Parathyroid adenoma (tissue), 2 donors: ENCODE measurements around the gene NISCH.

Source experiments
- H2AFZ ChIP-seq: fragments of 300-600 bp; sonication (generic); one replicate; pipeline ENCODE4 v1.7.0; 2017; ENCODE audit warnings: antibody characterized with exemption, mild to moderate bottlenecking
- H3K27ac ChIP-seq: fragments of 300-600 bp; sonication (generic); one replicate; pipeline ENCODE4 v1.7.0; 2017
- H3K27me3 ChIP-seq: fragments of 300-600 bp; sonication (generic); one replicate; pipeline ENCODE4 v1.7.0; 2017; ENCODE audit warnings: low read length; ENCODE audit not compliant: control insufficient read depth, insufficient read depth
- H3K36me3 ChIP-seq: fragments of 300-600 bp; sonication (generic); one replicate; pipeline ENCODE4 v1.7.0; 2017; ENCODE audit warnings: low read length; ENCODE audit not compliant: control insufficient read depth, insufficient read depth
- H3K4me1 ChIP-seq: fragments of 300-600 bp; sonication (generic); one replicate; pipeline ENCODE4 v1.7.0; 2017; ENCODE audit warnings: control low read depth
- H3K4me2 ChIP-seq: fragments of 300-600 bp; sonication (generic); one replicate; pipeline ENCODE4 v1.7.0; 2017; ENCODE audit warnings: low read length
- H3K4me3 ChIP-seq: fragments of 300-600 bp; sonication (generic); one replicate; pipeline ENCODE4 v1.7.0; 2017; ENCODE audit warnings: low read depth, low read length
- H3K79me2 ChIP-seq: fragments of 300-600 bp; sonication (generic); one replicate; pipeline ENCODE4 v1.7.0; 2017; ENCODE audit warnings: control low read depth
- H3K9ac ChIP-seq: fragments of 300-600 bp; sonication (generic); one replicate; pipeline ENCODE4 v1.7.0; 2017; ENCODE audit warnings: mild to moderate bottlenecking
- H3K9me3 ChIP-seq: fragments of 300-600 bp; sonication (generic); one replicate; pipeline ENCODE4 v1.7.0; 2017; ENCODE audit warnings: low read length; ENCODE audit not compliant: control insufficient read depth
- TF ChIP-seq, protein P1 (sequence below): fragments of 300-600 bp; sonication (generic); IDR thresholded peaks from one replicate; pipeline ENCODE4 v1.7.0; 2017; ENCODE audit warnings: antibody characterized with exemption, mild to moderate bottlenecking
- donor health status: primary hyperparathyroidism.

NISCH gene

GRCh38 chr3:52490939-52491526 is 35.6 kb downstream of the NISCH start:
- TF ChIP-seq, protein P1, sequence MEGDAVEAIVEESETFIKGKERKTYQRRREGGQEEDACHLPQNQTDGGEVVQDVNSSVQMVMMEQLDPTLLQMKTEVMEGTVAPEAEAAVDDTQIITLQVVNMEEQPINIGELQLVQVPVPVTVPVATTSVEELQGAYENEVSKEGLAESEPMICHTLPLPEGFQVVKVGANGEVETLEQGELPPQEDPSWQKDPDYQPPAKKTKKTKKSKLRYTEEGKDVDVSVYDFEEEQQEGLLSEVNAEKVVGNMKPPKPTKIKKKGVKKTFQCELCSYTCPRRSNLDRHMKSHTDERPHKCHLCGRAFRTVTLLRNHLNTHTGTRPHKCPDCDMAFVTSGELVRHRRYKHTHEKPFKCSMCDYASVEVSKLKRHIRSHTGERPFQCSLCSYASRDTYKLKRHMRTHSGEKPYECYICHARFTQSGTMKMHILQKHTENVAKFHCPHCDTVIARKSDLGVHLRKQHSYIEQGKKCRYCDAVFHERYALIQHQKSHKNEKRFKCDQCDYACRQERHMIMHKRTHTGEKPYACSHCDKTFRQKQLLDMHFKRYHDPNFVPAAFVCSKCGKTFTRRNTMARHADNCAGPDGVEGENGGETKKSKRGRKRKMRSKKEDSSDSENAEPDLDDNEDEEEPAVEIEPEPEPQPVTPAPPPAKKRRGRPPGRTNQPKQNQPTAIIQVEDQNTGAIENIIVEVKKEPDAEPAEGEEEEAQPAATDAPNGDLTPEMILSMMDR, result no peak
- no peaks in the 10 kb centered on the region for H3K9me3 ChIP-seq
- H3K4me2 ChIP-seq, result peak overlapping the region; percentile 51
- H3K9ac ChIP-seq, result no peak overlapping the region
- no peaks in the 10 kb centered on the region for H3K79me2 ChIP-seq
- H3K4me3 ChIP-seq, result no peak overlapping the region
- H3K27ac ChIP-seq, result peak overlapping the region; percentile 66
- no peaks in the 10 kb centered on the region for H3K27me3 ChIP-seq
- H3K36me3 ChIP-seq, result no peaks in the 10 kb centered on the region
- H3K4me1 ChIP-seq, result peaks cover 10% of the 10 kb centered on the region
- no peak overlapping the region for H2AFZ ChIP-seq

GRCh38 chr3:52492059-52492458 is 36.7 kb downstream of the NISCH start:
- Histone ChIP-seq H3K27me3 (no peaks in the 10 kb centered on the region), H3K79me2 (no peaks in the 10 kb centered on the region), H3K9ac (no peak overlapping the region), H3K27ac (no peak overlapping the region), H3K4me3 (no peak overlapping the region), H2AFZ (no peak overlapping the region), H3K4me1 (peaks cover 10% of the 10 kb centered on the region), H3K36me3 (no peaks in the 10 kb centered on the region), H3K9me3 (no peaks in the 10 kb centered on the region), H3K4me2 (no peak overlapping the region)
- TF ChIP-seq, protein P1, result no peak

- no peaks in the 10 kb centered on the region for H3K27me3 ChIP-seq
- H3K4me2 ChIP-seq, result no peak overlapping the region
- no peaks in the 10 kb centered on the region for H3K9me3 ChIP-seq
- no peak overlapping the region for H3K4me3 ChIP-seq
- no peaks in the 10 kb centered on the region for H3K36me3 ChIP-seq
- no peaks in the 10 kb centered on the region for H3K79me2 ChIP-seq
- H3K27ac ChIP-seq, result no peak overlapping the region
- no peak overlapping the region for H3K9ac ChIP-seq
- TF ChIP-seq, protein P1, result no peak
- no peak overlapping the region for H2AFZ ChIP-seq
- H3K4me1 ChIP-seq, result peaks cover 10% of the 10 kb centered on the region
These were observed 38.0 kb downstream of the NISCH start for GRCh38 chr3:52493232-52494017.

DNA sequence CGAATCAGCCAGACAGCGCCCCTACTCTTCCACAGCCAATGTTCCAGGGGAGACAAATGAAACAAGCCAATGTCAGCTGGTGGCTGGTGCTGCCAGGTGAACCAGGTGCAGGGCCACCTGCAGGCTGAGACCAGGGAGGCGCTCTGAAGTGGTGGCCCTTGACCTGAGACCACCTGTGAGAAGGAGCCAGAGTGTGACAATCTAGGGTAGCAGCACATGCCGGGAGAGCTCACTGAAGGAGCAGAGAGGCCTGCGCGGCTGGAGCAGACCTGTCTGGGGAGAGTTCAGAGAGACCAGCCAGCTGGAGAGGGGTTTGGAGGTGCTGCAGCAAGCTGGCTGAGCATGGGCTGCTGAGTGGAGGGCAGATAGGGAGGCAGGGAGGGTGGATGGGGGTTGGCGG is 39.0 kb downstream of the NISCH start:
- Histone ChIP-seq H3K4me3 (no peak overlapping the region), H3K4me1 (peaks cover 10% of the 10 kb centered on the region), H3K79me2 (no peaks in the 10 kb centered on the region), H3K27ac (no peak overlapping the region), H3K27me3 (no peaks in the 10 kb centered on the region), H3K36me3 (no peaks in the 10 kb centered on the region), H2AFZ (no peak overlapping the region), H3K9ac (no peak overlapping the region), H3K4me2 (no peak overlapping the region), H3K9me3 (no peaks in the 10 kb centered on the region)
- TF ChIP-seq, protein P1, result no peak
